BJ (cell line): ENCODE results near the gene COL23A1. TPM values are rescaled to one million over a fixed set of nuclear protein-coding genes. Genes with fewer than 3 reads are reported as not detected.

ENCODE experiments used
- CTCF ChIA-PET: fragments of 350-600 bp; formaldehyde crosslinking; extraction: SDS; loops from one replicate; lab custom pipeline; 2021; ENCODE audit warnings: antibody characterized with exemption, inconsistent platforms; lab: Yijun Ruan, JAX
- POLR2A ChIA-PET: fragments of 300-600 bp; sonication (Branson Sonifier 250); formaldehyde crosslinking; extraction: SDS; loops from one replicate; lab custom pipeline; 2021; ENCODE audit warnings: antibody characterized with exemption; lab: Charles Lee
- DNase-seq: peaks from one replicate; pipeline ENCODE4 v3.0.0-alpha.2; 2011; ENCODE audit warnings: low read depth
- H3K27me3 ChIP-seq: 2 replicates; pipeline ENCODE4 v1.6.0; 2011; ENCODE audit warnings: low read length; ENCODE audit not compliant: control insufficient read depth, insufficient read depth
- H3K36me3 ChIP-seq: 2 replicates; pipeline ENCODE4 v1.5.1; 2011; ENCODE audit warnings: low read length; ENCODE audit not compliant: control insufficient read depth, insufficient read depth
- H3K4me3 ChIP-seq: 2 replicates; pipeline ENCODE4 v1.5.1; 2011; ENCODE audit warnings: low read depth, mild to moderate bottlenecking, control low read depth, low read length
- CTCF ChIP-seq: IDR thresholded peaks from 2 replicates; pipeline ENCODE4 v1.5.1; 2011; ENCODE audit warnings: low read depth, mild to moderate bottlenecking, control low read depth, inconsistent platforms, low read length, moderate library complexity; ENCODE audit not compliant: insufficient read depth
- polyA plus RNA-seq: library from polyadenylated mRNA; depleted of rRNA; stranded (reverse); fragments of >200 nt; gene quantifications from 2 replicates; pipeline ENCODE4 v1.2.3, GENCODE V29; 2011

COL23A1 gene
- polyA plus RNA-seq, 1 experiment: not detected

- DNase-seq: no peak
- Histone ChIP-seq H3K27me3 (no peaks in the 10 kb centered on the region), H3K4me3 (no peak overlapping the region), H3K36me3 (no peaks in the 10 kb centered on the region)
- TF ChIP-seq CTCF: no peak
- ChIA-PET POLR2A (no interaction called here), CTCF (no interaction called here)
Observed at GRCh38 chr5:178291969-178292825, 298.0 kb downstream of the COL23A1 start.

- Histone ChIP-seq H3K27me3 (no peaks in the 10 kb centered on the region), H3K4me3 (no peak overlapping the region), H3K36me3 (no peaks in the 10 kb centered on the region)
- CTCF ChIA-PET: no interaction called here
- no peak for TF ChIP-seq CTCF
- DNase-seq: no peak
- POLR2A ChIA-PET: no interaction called here
Observed at GRCh38 chr5:178291161-178291561, 299.0 kb downstream of the COL23A1 start.

GRCh38 chr5:178290376-178290775 lies 299.8 kb downstream of the COL23A1 start:
- Histone ChIP-seq H3K27me3 (no peaks in the 10 kb centered on the region), H3K36me3 (no peaks in the 10 kb centered on the region), H3K4me3 (no peak overlapping the region)
- no peak for DNase-seq
- TF ChIP-seq CTCF: no peak
- ChIA-PET CTCF (no interaction called here), POLR2A (no interaction called here)

GRCh38 chr5:178289438-178289837 lies 300.8 kb downstream of the COL23A1 start:
- ChIA-PET POLR2A (no interaction called here), CTCF (interaction anchor here (1.4 kb wide), 1 partner anchor 11 kb away, joined by 3 read pairs; no protein-coding TSS in a partner anchor)
- no peaks in the 10 kb centered on the region for H3K36me3 ChIP-seq
- TF ChIP-seq CTCF: no peak
- no peaks in the 10 kb centered on the region for H3K27me3 ChIP-seq
- H3K4me3 ChIP-seq: no peak overlapping the region
- DNase-seq: no peak

- DNase-seq: no peak
Observed at GRCh38 chr5:178288401-178289368, 301.5 kb downstream of the COL23A1 start.

More at GRCh38 chr5:178288401-178289368, 301.5 kb downstream of the COL23A1 start:
- H3K4me3 ChIP-seq: no peak overlapping the region
- ChIA-PET CTCF (interaction anchor here (1.4 kb wide), 1 partner anchor 10 kb away, joined by 3 read pairs; no protein-coding TSS in a partner anchor), POLR2A (no interaction called here)
- no peaks in the 10 kb centered on the region for H3K27me3 ChIP-seq
- no peak for TF ChIP-seq CTCF
- H3K36me3 ChIP-seq: no peaks in the 10 kb centered on the region
